Colonic mucosa (tissue), 4 donors: ENCODE data around the gene CCR4. TPM values are rescaled to one million over a fixed set of nuclear protein-coding genes. Genes with fewer than 3 reads are reported as not detected.

Source experiments
- DNase-seq: peaks from one replicate; pipeline ENCODE4 v3.0.0-alpha.2; 2020
- H3K27ac ChIP-seq: fragments of 200-600 bp; one replicate; pipeline ENCODE4 v1.8.0; 2021
- H3K27me3 ChIP-seq: fragments of 200-600 bp; one replicate; pipeline ENCODE4 v1.8.0; 2021
- H3K36me3 ChIP-seq: fragments of 200-600 bp; one replicate; pipeline ENCODE4 v1.8.0; 2021
- H3K4me1 ChIP-seq: fragments of 200-600 bp; one replicate; pipeline ENCODE4 v1.8.0; 2021; ENCODE audit warnings: mild to moderate bottlenecking
- H3K4me3 ChIP-seq: fragments of 200-600 bp; one replicate; pipeline ENCODE4 v1.8.0; 2021
- H3K9ac ChIP-seq, 2 donors: one replicate each; pipeline ENCODE4 v1.7.0; 2013; ENCODE audit warnings: control low read depth in 2 of 2, low read depth in 2 of 2, low read length in 2 of 2
- H3K9me3 ChIP-seq: fragments of 200-600 bp; one replicate; pipeline ENCODE4 v1.8.0; 2021
- CTCF ChIP-seq: fragments of 200-600 bp; IDR thresholded peaks from one replicate; pipeline ENCODE4 v1.8.0; 2022; ENCODE audit warnings: antibody characterized with exemption, mild to moderate bottlenecking
- intact Hi-C: fragments of 100-400 bp; cut with DNase I; formaldehyde crosslinking; loops from one replicate; pipeline ENCODE4 v1.14.1; 2022
- total RNA-seq, 2 donors: library from RNA; stranded (reverse); fragmentation: NEBNext Ultra II Directional in 1 of 2; extraction: Animal tissue kit (Norgen Biotek cat#: 25700) in 1 of 2; gene quantifications; one replicate each; pipeline ENCODE4 v1.2.1, GENCODE V29; 2021
- donor health status: healthy.
- donor health status: DM: no; HTN: no; CAD: no.
- donor health status: DM: no; HTN: no; CAD: no.

The CCR4 gene
- total RNA-seq, 2 donors from 2014 or later, result 0.49 to 0.69 TPM

- DNase-seq, result no peak
Measured at GRCh38 chr3:32998631-32999451, 47.4 kb downstream of the CCR4 start.

GRCh38 chr3:33000691-33001385, 49.4 kb downstream of the CCR4 start:
- TF ChIP-seq CTCF, result no peak
- H3K9me3 ChIP-seq, result no peaks in the 10 kb centered on the region
- H3K27ac ChIP-seq, result no peak overlapping the region
- intact Hi-C loops, result no loop called here
- no peaks in the 10 kb centered on the region for H3K27me3 ChIP-seq
- no peaks in the 10 kb centered on the region for H3K36me3 ChIP-seq
- no peaks in the 10 kb centered on the region for H3K4me1 ChIP-seq
- no peak overlapping the region for H3K4me3 ChIP-seq
- DNase-seq, result no peak
- no peak overlapping the region for H3K9ac ChIP-seq

More at GRCh38 chr3:32998631-32999451, 47.4 kb downstream of the CCR4 start:
- H3K9me3 ChIP-seq, result no peaks in the 10 kb centered on the region
- TF ChIP-seq CTCF, result no peak
- no peaks in the 10 kb centered on the region for H3K4me1 ChIP-seq
- no peaks in the 10 kb centered on the region for H3K36me3 ChIP-seq
- H3K4me3 ChIP-seq, result no peak overlapping the region
- H3K27me3 ChIP-seq, result no peaks in the 10 kb centered on the region
- intact Hi-C loops, result no loop called here
- H3K9ac ChIP-seq, result no peak overlapping the region
- H3K27ac ChIP-seq, result no peak overlapping the region

- Histone ChIP-seq H3K27ac (no peak overlapping the region), H3K9ac (no peak overlapping the region), H3K4me1 (no peaks in the 10 kb centered on the region), H3K27me3 (no peaks in the 10 kb centered on the region), H3K36me3 (no peaks in the 10 kb centered on the region), H3K4me3 (no peak overlapping the region), H3K9me3 (no peaks in the 10 kb centered on the region)
- no peak for DNase-seq
- no peak for TF ChIP-seq CTCF
- intact Hi-C loops, result no loop called here
Measured at GRCh38 chr3:33001889-33002288, 50.4 kb downstream of the CCR4 start.

GRCh38 chr3:33003308-33003707, 51.9 kb downstream of the CCR4 start:
- Histone ChIP-seq H3K9me3 (no peaks in the 10 kb centered on the region), H3K27ac (no peak overlapping the region), H3K36me3 (no peaks in the 10 kb centered on the region), H3K27me3 (no peaks in the 10 kb centered on the region), H3K9ac (no peak overlapping the region), H3K4me3 (no peak overlapping the region), H3K4me1 (no peaks in the 10 kb centered on the region)
- DNase-seq, result no peak
- intact Hi-C loops, result no loop called here
- TF ChIP-seq CTCF, result no peak

- no peaks in the 10 kb centered on the region for H3K36me3 ChIP-seq
- H3K27me3 ChIP-seq, result no peaks in the 10 kb centered on the region
- no peak overlapping the region for H3K9ac ChIP-seq
- TF ChIP-seq CTCF, result no peak
- H3K27ac ChIP-seq, result no peak overlapping the region
- no peak overlapping the region for H3K4me3 ChIP-seq
- intact Hi-C loops, result no loop called here
- no peak for DNase-seq
- H3K9me3 ChIP-seq, result no peaks in the 10 kb centered on the region
- no peaks in the 10 kb centered on the region for H3K4me1 ChIP-seq
Measured at GRCh38 chr3:33004205-33004604, 52.8 kb downstream of the CCR4 start.
